Uterus (tissue), 4 donors: ENCODE measurements around the gene MBP. TPM values are rescaled to one million over a fixed set of nuclear protein-coding genes. Genes with fewer than 3 reads are reported as not detected.

Source experiments
- DNase-seq, 2 donors: peaks; one replicate each; pipeline ENCODE4 v3.0.0-alpha.2; 2019 to 2020
- H3K27ac ChIP-seq, 2 donors: fragments of 200-600 bp; sonication (generic); 1 replicate in 1 of 2; 2 replicates in 1 of 2; pipeline ENCODE4 v1.5.1; 2016 to 2018
- H3K27me3 ChIP-seq, 2 donors: fragments of 200-600 bp; sonication (generic); one replicate each; pipeline ENCODE4 v1.5.1; 2018 to 2019; ENCODE audit warnings: control low read depth in 1 of 2
- H3K36me3 ChIP-seq, 2 donors: fragments of 200-600 bp; sonication (generic); one replicate each; pipeline ENCODE4 v1.5.1; 2019; ENCODE audit warnings: control low read depth in 1 of 2
- H3K4me1 ChIP-seq, 2 donors: fragments of 200-600 bp; sonication (generic); one replicate each; pipeline ENCODE4 v1.5.1; 2018 to 2019; ENCODE audit warnings: control low read depth in 1 of 2
- H3K4me3 ChIP-seq, 2 donors: fragments of 200-600 bp; sonication (generic); 1 replicate in 1 of 2; 2 replicates in 1 of 2; pipeline ENCODE4 v1.5.1; 2018 to 2019; ENCODE audit warnings: mild to moderate bottlenecking in 1 of 2
- H3K9me3 ChIP-seq, 2 donors: fragments of 200-600 bp; sonication (generic); one replicate each; pipeline ENCODE4 v1.5.1; 2019; ENCODE audit warnings: control low read depth in 1 of 2
- CTCF ChIP-seq, 4 experiments: fragments of 200-600 bp in 2 of 4; fragments of 450-650 bp in 2 of 4; sonication (generic) in 2 of 4; IDR thresholded peaks; one replicate each; pipeline ENCODE4 v1.5.1; 2016 to 2019; ENCODE audit warnings: antibody characterized with exemption in 4 of 4, mild to moderate bottlenecking in 2 of 4, moderate library complexity in 1 of 4
- POLR2A ChIP-seq, 2 donors: fragments of 450-650 bp; IDR thresholded peaks; one replicate each; pipeline ENCODE4 v1.6.1; 2016; ENCODE audit warnings: antibody characterized with exemption in 2 of 2, mild to moderate bottlenecking in 1 of 2, moderate library complexity in 1 of 2
- intact Hi-C: fragments of 100-400 bp; cut with DNase I; formaldehyde crosslinking; loops from one replicate; pipeline ENCODE4 v1.15.1; 2023; ENCODE audit warnings: low total_unique reads
- total RNA-seq, 4 donors: library from RNA; depleted of rRNA in 3 of 4; stranded (reverse); fragments of >200 nt in 3 of 4; gene quantifications; one replicate each; pipeline versions ENCODE4 v1.1.0 to v1.2.4, GENCODE V29; 2014 to 2023
- donor health status: DM: yes; HTN: yes; CAD: no.

Gene MBP
- total RNA-seq, 4 donors from 2014 or later, result 12.1 to 52.2 (median 19.8) TPM

DNA sequence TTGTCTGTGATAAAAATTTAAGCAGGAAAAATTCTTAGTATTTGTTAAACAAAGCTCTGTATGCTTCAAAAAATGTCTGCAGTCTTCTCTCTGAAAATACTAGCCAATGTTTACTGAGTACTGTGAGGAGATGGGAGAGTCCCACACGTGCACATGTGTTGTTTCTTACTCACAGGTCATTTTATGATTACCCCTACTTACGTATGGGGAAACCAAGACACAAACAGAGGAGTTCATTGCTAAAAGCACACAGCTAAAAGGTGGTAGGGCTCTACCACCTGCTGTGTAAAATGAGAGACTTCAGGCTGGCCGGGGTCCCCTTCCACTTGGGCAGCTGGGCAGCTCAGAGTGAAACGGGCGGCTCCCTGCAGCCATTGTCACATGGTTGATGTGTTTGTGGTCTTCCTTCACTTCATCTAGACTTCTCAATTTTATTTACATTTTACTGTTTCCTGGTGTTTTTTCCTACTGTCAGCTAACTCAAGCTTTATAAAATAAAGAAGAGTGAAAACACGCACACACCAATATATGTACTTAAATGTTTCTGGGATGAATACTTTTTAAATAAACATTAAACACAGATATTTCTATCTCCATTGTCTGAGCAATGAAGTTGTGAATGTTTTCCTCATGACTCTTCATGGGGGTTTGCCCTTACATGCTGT, 71.2 kb downstream of the MBP start:
- TF ChIP-seq POLR2A (IDR thresholded peaks at IDR 0.05) (no peak), CTCF (IDR thresholded peaks at IDR 0.05) (no peak)
- intact Hi-C loops, result no loop called here
- Histone ChIP-seq H3K4me1 (no peaks in the 10 kb centered on the region), H3K36me3 (no peaks in the 10 kb centered on the region), H3K4me3 (no peak overlapping the region), H3K9me3 (no peaks in the 10 kb centered on the region), H3K27ac (peak overlapping the region; percentile 45 to 56), H3K27me3 (no peaks in the 10 kb centered on the region)
- no peak for DNase-seq

DNA sequence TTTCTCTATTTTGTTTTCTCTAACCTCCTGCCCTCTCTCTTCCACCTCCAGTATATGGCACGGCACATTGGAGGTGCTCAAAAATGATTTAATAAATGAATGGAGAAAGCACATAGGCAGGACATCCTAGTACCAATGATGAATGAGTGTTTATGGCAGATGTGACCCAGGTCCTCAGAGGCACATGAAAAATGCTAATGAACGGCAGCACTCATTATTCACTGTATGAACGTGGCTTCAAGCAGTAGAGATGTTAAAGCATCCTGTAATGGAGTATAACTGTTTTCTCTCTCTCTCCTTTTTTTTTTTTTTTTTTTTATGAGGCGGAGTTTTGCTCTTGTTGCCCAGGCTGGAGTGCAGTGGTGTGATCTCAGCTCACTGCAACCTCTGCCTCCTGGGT, 72.4 kb downstream of the MBP start:
- no peak overlapping the region for H3K4me3 ChIP-seq
- no peak for DNase-seq
- peak overlapping the region in 1 of 2 donors; percentile 43 for H3K27ac ChIP-seq
- H3K4me1 ChIP-seq, result no peaks in the 10 kb centered on the region
- no peaks in the 10 kb centered on the region for H3K27me3 ChIP-seq
- no peaks in the 10 kb centered on the region for H3K9me3 ChIP-seq
- no peaks in the 10 kb centered on the region for H3K36me3 ChIP-seq
- intact Hi-C loops, result no loop called here
- TF ChIP-seq CTCF (IDR thresholded peaks at IDR 0.05) (no peak), POLR2A (IDR thresholded peaks at IDR 0.05) (no peak)

DNA sequence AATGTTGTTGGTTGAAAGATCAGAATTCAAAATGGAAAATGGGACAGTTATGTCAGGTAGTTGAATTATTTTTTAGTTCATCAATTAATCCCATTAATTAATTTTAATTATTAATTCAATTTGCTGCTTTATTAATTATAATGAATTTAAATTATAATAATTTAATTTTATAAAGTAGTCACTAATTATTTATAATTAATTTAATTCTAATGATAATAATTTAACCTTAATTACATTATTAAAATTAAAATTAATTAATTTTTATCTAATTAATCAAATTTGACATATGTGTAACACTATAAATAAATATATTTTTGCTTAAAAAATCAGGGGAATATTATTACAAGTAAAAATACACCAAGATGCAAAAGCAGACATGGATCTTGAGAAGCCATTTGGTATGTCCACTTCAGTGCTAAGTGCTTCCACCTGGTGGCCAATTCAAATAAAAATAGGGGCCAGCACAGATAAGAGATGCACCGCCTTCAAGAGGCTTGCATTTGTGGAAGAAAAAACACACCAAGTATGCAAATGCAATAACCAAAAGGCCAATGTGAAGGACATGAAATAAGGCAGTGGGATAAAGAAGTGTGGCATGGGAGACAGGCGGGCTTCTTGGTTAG, 73.2 kb downstream of the MBP start:
- no peak for DNase-seq
- H3K9me3 ChIP-seq, result no peaks in the 10 kb centered on the region
- intact Hi-C loops, result no loop called here
- H3K27me3 ChIP-seq, result no peaks in the 10 kb centered on the region
- H3K4me1 ChIP-seq, result no peaks in the 10 kb centered on the region
- TF ChIP-seq POLR2A (IDR thresholded peaks at IDR 0.05) (no peak), CTCF (IDR thresholded peaks at IDR 0.05) (peak in 3 of 4 experiments; percentile 37 to 46 (median 40))
- H3K27ac ChIP-seq, result peak overlapping the region; percentile 43 to 73
- H3K36me3 ChIP-seq, result no peaks in the 10 kb centered on the region
- no peak overlapping the region for H3K4me3 ChIP-seq

- intact Hi-C loops, result no loop called here
- Histone ChIP-seq H3K27me3 (no peaks in the 10 kb centered on the region), H3K36me3 (no peaks in the 10 kb centered on the region), H3K27ac (peak overlapping the region; percentile 73 to 76), H3K4me1 (no peaks in the 10 kb centered on the region), H3K4me3 (no peak overlapping the region), H3K9me3 (no peaks in the 10 kb centered on the region)
- no peak for TF ChIP-seq POLR2A (IDR thresholded peaks at IDR 0.05)
- no peak for TF ChIP-seq CTCF (IDR thresholded peaks at IDR 0.05)
- DNase-seq, result peak; percentile 65 to 81
Measured at GRCh38 chr18:77058290-77058835, 74.2 kb downstream of the MBP start.

DNA sequence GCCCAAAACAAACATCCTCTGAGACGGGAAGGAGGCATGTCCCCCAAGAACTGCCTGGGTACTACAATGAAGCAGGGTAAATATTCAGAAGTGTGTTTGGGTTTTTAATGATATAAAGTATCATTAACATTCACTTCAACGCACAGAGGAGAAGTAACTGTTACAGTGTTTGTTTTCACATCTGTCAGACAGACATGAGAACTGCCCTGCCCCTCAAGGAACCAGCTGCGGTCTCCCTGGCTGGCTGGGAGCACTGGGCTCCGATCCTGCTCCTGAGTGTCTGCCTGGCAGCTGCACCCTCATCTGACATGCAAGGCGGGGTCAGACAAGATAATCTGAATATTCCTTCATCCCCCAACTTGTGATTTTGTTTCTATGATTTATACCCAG, 75.6 kb downstream of the MBP start:
- Histone ChIP-seq H3K4me3 (no peak overlapping the region), H3K27ac (peak overlapping the region; percentile 64 to 74)
- DNase-seq, result no peak

More for the DNA sequence above, 75.6 kb downstream of the MBP start:
- H3K36me3 ChIP-seq, result no peaks in the 10 kb centered on the region
- TF ChIP-seq POLR2A (IDR thresholded peaks at IDR 0.05), result no peak
- no peak for TF ChIP-seq CTCF (IDR thresholded peaks at IDR 0.05)
- no peaks in the 10 kb centered on the region for H3K4me1 ChIP-seq
- H3K9me3 ChIP-seq, result no peaks in the 10 kb centered on the region
- no peaks in the 10 kb centered on the region for H3K27me3 ChIP-seq
- intact Hi-C loops, result no loop called here
